Measurements from ENCODE around the gene CENPQ.

The CENPQ gene

DNA sequence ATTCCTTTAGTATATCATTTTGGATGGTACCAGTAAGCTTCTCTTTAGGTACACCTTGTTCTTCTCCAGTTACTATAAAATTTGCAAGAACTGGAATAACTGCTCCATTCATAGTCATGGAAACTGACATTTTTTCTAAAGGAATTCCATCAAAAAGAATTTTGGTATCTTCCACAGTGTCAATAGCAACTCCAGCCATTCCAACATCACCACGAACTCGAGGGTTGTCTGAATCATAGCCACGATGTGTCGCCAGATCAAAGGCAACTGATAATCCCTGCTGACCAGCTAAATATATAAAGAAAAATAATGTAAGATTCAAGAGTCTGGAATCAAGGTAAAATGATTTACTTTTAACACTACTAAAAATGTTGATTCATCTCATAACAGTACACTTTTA lies 5.4 kb upstream of the CENPQ start:
- TF ChIP-seq TAF1 (IDR thresholded peaks at IDR 0.05; ENCODE audit: borderline replicate concordance, insufficient read depth, low read length): no peak
- no peak for TF ChIP-seq POLR2AphosphoS5 (IDR thresholded peaks at IDR 0.05; ENCODE audit: low read depth, low read length)
- TF ChIP-seq SIN3A (IDR thresholded peaks at IDR 0.05; ENCODE audit: borderline replicate concordance, insufficient read depth, low read length): no peak
- TF ChIP-seq, protein P1, sequence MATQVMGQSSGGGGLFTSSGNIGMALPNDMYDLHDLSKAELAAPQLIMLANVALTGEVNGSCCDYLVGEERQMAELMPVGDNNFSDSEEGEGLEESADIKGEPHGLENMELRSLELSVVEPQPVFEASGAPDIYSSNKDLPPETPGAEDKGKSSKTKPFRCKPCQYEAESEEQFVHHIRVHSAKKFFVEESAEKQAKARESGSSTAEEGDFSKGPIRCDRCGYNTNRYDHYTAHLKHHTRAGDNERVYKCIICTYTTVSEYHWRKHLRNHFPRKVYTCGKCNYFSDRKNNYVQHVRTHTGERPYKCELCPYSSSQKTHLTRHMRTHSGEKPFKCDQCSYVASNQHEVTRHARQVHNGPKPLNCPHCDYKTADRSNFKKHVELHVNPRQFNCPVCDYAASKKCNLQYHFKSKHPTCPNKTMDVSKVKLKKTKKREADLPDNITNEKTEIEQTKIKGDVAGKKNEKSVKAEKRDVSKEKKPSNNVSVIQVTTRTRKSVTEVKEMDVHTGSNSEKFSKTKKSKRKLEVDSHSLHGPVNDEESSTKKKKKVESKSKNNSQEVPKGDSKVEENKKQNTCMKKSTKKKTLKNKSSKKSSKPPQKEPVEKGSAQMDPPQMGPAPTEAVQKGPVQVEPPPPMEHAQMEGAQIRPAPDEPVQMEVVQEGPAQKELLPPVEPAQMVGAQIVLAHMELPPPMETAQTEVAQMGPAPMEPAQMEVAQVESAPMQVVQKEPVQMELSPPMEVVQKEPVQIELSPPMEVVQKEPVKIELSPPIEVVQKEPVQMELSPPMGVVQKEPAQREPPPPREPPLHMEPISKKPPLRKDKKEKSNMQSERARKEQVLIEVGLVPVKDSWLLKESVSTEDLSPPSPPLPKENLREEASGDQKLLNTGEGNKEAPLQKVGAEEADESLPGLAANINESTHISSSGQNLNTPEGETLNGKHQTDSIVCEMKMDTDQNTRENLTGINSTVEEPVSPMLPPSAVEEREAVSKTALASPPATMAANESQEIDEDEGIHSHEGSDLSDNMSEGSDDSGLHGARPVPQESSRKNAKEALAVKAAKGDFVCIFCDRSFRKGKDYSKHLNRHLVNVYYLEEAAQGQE (IDR thresholded peaks at IDR 0.05; ENCODE audit: insufficient read depth in 1 of 2, low read depth in 2 of 2, low read length in 2 of 2): no peak
- TF ChIP-seq FOXP2 (optimal IDR thresholded peaks at IDR 0.05; ENCODE audit: borderline replicate concordance, extremely low read depth, extremely low read length, insufficient read depth): no peak

DNA sequence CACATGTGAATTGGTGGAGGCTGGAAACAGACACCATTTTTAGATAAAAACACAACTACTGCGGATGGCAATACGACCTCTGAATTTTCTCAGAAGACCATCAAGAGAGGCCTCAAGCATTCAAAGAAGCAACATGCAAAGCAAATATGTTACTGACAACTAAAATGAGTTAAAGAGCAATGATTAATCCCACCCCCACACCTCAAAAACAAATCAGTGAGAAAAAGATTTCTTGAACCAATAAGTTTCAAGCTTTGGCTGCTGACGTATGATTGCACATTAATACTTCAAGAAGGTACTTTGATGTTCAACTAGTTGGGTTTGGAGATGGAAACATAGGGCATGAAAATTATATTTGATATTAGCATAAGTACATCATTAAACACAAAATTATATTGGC lies 1.1 kb upstream of the CENPQ start:
- TF ChIP-seq TAF1 (IDR thresholded peaks at IDR 0.05; ENCODE audit: borderline replicate concordance, insufficient read depth, low read length) (no peak), SIN3A (IDR thresholded peaks at IDR 0.05; ENCODE audit: borderline replicate concordance, insufficient read depth, low read length) (no peak), FOXP2 (optimal IDR thresholded peaks at IDR 0.05; ENCODE audit: borderline replicate concordance, extremely low read depth, extremely low read length, insufficient read depth) (no peak), POLR2AphosphoS5 (IDR thresholded peaks at IDR 0.05; ENCODE audit: low read depth, low read length) (no peak)
- TF ChIP-seq, protein P1 (IDR thresholded peaks at IDR 0.05; ENCODE audit: insufficient read depth in 1 of 2, low read depth in 2 of 2, low read length in 2 of 2): no peak

DNA sequence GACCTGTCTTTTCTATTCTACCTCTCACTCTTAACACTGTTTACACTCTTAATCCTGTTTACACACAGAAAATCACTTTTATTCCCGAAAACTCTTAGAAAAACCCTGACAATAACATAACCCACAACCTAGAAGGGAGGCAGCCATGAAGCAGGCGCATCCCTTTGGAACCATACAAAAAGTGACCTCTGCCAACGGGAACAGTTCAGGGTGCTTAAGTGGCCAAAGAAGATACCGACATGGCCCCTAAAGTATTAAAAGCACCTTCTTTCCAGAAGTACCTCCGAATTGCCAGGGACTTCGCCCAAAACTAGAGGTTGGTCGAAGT lies 607 bp upstream of the CENPQ start:
- TF ChIP-seq POLR2AphosphoS5 (IDR thresholded peaks at IDR 0.05; ENCODE audit: low read depth, low read length): no peak
- no peak for TF ChIP-seq FOXP2 (optimal IDR thresholded peaks at IDR 0.05; ENCODE audit: borderline replicate concordance, extremely low read depth, extremely low read length, insufficient read depth)
- no peak for TF ChIP-seq SIN3A (IDR thresholded peaks at IDR 0.05; ENCODE audit: borderline replicate concordance, insufficient read depth, low read length)
- no peak for TF ChIP-seq TAF1 (IDR thresholded peaks at IDR 0.05; ENCODE audit: borderline replicate concordance, insufficient read depth, low read length)
- TF ChIP-seq, protein P1 (IDR thresholded peaks at IDR 0.05; ENCODE audit: insufficient read depth in 1 of 2, low read depth in 2 of 2, low read length in 2 of 2): no peak

DNA sequence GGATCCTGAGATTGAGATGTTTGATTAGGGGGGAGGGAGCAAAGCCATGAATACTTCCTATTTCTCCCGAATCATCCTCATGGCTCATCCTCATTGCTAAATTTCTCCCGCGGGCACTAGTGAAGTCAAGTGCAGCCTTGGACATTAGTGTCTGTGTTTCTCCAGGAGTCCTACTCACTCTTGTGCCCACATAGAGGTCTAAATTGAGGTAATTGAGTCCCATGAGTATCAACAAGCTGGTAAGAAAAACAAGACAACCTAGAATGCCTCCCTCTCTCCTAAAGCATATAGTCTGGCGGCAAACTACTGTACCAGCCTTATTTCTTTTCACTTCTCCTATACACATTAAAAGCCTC lies 420 bp downstream of the CENPQ start:
- TF ChIP-seq FOXP2 (optimal IDR thresholded peaks at IDR 0.05; ENCODE audit: borderline replicate concordance, extremely low read depth, extremely low read length, insufficient read depth) (no peak), POLR2AphosphoS5 (IDR thresholded peaks at IDR 0.05; ENCODE audit: low read depth, low read length) (no peak), TAF1 (IDR thresholded peaks at IDR 0.05; ENCODE audit: borderline replicate concordance, insufficient read depth, low read length) (no peak), SIN3A (IDR thresholded peaks at IDR 0.05; ENCODE audit: borderline replicate concordance, insufficient read depth, low read length) (no peak)

DNA sequence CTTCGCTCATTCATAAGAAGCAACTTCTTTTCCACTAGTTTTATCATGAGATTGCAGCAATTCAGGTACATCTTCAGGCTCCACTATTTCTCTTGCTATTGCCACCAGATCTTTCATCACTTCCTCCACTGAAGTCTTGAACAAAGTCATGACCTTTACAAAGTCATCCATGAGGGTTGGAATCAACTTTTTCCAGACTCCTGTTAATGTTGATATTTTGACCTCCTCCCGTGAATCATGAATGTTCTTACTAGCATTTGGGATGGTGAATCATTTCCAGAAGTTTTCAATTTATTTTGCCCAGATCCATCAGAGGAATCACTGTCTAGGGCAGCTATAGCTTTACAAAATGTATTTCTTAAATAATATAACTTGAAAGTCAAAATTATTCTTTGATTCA lies 1.5 kb downstream of the CENPQ start:
- no peak for TF ChIP-seq POLR2AphosphoS5 (IDR thresholded peaks at IDR 0.05; ENCODE audit: low read depth, low read length)
- no peak for TF ChIP-seq SIN3A (IDR thresholded peaks at IDR 0.05; ENCODE audit: borderline replicate concordance, insufficient read depth, low read length)
- TF ChIP-seq, protein P1 (IDR thresholded peaks at IDR 0.05; ENCODE audit: insufficient read depth in 1 of 2, low read depth in 2 of 2, low read length in 2 of 2): no peak
- no peak for TF ChIP-seq FOXP2 (optimal IDR thresholded peaks at IDR 0.05; ENCODE audit: borderline replicate concordance, extremely low read depth, extremely low read length, insufficient read depth)
- TF ChIP-seq TAF1 (IDR thresholded peaks at IDR 0.05; ENCODE audit: borderline replicate concordance, insufficient read depth, low read length): no peak

Data from PFSK-1 (cell line).